ENCODE results near the gene WWC2. TPM values are rescaled to one million over a fixed set of nuclear protein-coding genes. Genes with fewer than 3 reads are reported as not detected.

Gene WWC2
- total and polyA plus RNA-seq, 2 experiments from 2014 or later = 50.5 to 74.2 TPM

DNA sequence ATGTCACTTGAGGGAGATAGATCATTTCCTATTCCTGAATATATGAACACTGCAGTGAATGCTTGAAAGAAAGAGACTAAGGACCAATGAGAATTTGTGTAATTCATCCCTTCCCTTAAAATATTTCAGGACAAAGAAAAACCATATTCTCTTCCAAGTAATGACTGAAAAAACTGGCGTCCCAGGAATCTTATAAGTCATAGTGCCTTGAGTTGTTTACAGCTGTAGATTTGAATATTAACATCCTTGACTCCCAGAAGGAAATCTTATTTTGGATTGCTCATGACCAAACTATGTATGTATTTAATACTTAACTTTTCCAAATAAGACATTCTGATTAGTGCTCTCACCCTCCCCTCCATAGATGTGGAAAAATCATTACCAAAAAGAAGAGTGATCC lies 165.6 kb downstream of the WWC2 start:
- ATAC-seq (no peak), DNase-seq (ENCODE audit: low spot score) (no peak)
- Histone ChIP-seq H3K4me3 (no peak overlapping the region), H3K79me2 (replicated peaks; ENCODE audit: insufficient read depth) (peaks cover 4% of the 10 kb centered on the region; the same call in 1 of the 2 replicates), H3K27me3 (ENCODE audit: insufficient read depth) (no peaks in the 10 kb centered on the region), H2AFZ (no peak overlapping the region), H3K4me1 (ENCODE audit: insufficient read depth) (0 out of 2 replicates have a peak, but pooled peaks cover 11% of the 10 kb centered on the region), H4K20me1 (replicated peaks; ENCODE audit: insufficient read depth) (no peaks in the 10 kb centered on the region), H3K4me2 (no peak overlapping the region), H3K36me3 (ENCODE audit: insufficient read depth) (peaks cover 59% of the 10 kb centered on the region; the same call in 1 of the 2 replicates), H3F3A (replicated peaks; ENCODE audit: low read depth) (no peaks in the 10 kb centered on the region), H3K9me2 (ENCODE audit: insufficient read depth) (no peaks in the 10 kb centered on the region), H3K27ac (ENCODE audit: low read depth) (no peak overlapping the region)
- Mint-ChIP-seq H3K27ac (peak overlapping the region; percentile 80; the same call in 1 of the 2 replicates), H3K36me3 (ENCODE audit: low read depth) (peaks cover 82% of the 10 kb centered on the region), H3K9me3 (no peaks in the 10 kb centered on the region), H3K4me1 (peaks cover 24% of the 10 kb centered on the region), H3K4me3 (no peak overlapping the region), H3K27me3 (ENCODE audit: insufficient read depth, low read depth, poor library complexity) (peaks cover 2% of the 10 kb centered on the region)
- TF ChIP-seq JUNB (IDR thresholded peaks at IDR 0.05; ENCODE audit: unreplicated experiment) (no peak), EZH2phosphoT487 (IDR thresholded peaks at IDR 0.05; ENCODE audit: unreplicated experiment) (no peak), ZNF331 (CRISPR knock-in tag; IDR thresholded peaks at IDR 0.05; ENCODE audit: low read depth) (no peak), STAT1 (IDR thresholded peaks at IDR 0.05; ENCODE audit: unreplicated experiment) (no peak), ZNF114 (CRISPR knock-in tag; IDR thresholded peaks at IDR 0.05) (no peak), EZH2 (IDR thresholded peaks at IDR 0.05; ENCODE audit: low read depth, unreplicated experiment) (no peak), NANOG (IDR thresholded peaks at IDR 0.05; ENCODE audit: borderline replicate concordance) (no peak), CREB1 (CRISPR knock-in tag; IDR thresholded peaks at IDR 0.05; ENCODE audit: low read depth) (no peak), POLR2AphosphoS5 (IDR thresholded peaks at IDR 0.05; ENCODE audit: low read depth) (no peak)
- TF ChIP-seq, protein P1, sequence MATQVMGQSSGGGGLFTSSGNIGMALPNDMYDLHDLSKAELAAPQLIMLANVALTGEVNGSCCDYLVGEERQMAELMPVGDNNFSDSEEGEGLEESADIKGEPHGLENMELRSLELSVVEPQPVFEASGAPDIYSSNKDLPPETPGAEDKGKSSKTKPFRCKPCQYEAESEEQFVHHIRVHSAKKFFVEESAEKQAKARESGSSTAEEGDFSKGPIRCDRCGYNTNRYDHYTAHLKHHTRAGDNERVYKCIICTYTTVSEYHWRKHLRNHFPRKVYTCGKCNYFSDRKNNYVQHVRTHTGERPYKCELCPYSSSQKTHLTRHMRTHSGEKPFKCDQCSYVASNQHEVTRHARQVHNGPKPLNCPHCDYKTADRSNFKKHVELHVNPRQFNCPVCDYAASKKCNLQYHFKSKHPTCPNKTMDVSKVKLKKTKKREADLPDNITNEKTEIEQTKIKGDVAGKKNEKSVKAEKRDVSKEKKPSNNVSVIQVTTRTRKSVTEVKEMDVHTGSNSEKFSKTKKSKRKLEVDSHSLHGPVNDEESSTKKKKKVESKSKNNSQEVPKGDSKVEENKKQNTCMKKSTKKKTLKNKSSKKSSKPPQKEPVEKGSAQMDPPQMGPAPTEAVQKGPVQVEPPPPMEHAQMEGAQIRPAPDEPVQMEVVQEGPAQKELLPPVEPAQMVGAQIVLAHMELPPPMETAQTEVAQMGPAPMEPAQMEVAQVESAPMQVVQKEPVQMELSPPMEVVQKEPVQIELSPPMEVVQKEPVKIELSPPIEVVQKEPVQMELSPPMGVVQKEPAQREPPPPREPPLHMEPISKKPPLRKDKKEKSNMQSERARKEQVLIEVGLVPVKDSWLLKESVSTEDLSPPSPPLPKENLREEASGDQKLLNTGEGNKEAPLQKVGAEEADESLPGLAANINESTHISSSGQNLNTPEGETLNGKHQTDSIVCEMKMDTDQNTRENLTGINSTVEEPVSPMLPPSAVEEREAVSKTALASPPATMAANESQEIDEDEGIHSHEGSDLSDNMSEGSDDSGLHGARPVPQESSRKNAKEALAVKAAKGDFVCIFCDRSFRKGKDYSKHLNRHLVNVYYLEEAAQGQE (IDR thresholded peaks at IDR 0.05; ENCODE audit: unreplicated experiment) = no peak
- TF ChIP-seq, protein P2, sequence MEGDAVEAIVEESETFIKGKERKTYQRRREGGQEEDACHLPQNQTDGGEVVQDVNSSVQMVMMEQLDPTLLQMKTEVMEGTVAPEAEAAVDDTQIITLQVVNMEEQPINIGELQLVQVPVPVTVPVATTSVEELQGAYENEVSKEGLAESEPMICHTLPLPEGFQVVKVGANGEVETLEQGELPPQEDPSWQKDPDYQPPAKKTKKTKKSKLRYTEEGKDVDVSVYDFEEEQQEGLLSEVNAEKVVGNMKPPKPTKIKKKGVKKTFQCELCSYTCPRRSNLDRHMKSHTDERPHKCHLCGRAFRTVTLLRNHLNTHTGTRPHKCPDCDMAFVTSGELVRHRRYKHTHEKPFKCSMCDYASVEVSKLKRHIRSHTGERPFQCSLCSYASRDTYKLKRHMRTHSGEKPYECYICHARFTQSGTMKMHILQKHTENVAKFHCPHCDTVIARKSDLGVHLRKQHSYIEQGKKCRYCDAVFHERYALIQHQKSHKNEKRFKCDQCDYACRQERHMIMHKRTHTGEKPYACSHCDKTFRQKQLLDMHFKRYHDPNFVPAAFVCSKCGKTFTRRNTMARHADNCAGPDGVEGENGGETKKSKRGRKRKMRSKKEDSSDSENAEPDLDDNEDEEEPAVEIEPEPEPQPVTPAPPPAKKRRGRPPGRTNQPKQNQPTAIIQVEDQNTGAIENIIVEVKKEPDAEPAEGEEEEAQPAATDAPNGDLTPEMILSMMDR (conservative IDR thresholded peaks at IDR 0.05; ENCODE audit: low read depth in 2 of 2) = no peak
- TF ChIP-seq, protein P3, sequence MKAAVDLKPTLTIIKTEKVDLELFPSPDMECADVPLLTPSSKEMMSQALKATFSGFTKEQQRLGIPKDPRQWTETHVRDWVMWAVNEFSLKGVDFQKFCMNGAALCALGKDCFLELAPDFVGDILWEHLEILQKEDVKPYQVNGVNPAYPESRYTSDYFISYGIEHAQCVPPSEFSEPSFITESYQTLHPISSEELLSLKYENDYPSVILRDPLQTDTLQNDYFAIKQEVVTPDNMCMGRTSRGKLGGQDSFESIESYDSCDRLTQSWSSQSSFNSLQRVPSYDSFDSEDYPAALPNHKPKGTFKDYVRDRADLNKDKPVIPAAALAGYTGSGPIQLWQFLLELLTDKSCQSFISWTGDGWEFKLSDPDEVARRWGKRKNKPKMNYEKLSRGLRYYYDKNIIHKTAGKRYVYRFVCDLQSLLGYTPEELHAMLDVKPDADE (IDR thresholded peaks at IDR 0.05) = no peak
- TF ChIP-seq, protein P4, sequence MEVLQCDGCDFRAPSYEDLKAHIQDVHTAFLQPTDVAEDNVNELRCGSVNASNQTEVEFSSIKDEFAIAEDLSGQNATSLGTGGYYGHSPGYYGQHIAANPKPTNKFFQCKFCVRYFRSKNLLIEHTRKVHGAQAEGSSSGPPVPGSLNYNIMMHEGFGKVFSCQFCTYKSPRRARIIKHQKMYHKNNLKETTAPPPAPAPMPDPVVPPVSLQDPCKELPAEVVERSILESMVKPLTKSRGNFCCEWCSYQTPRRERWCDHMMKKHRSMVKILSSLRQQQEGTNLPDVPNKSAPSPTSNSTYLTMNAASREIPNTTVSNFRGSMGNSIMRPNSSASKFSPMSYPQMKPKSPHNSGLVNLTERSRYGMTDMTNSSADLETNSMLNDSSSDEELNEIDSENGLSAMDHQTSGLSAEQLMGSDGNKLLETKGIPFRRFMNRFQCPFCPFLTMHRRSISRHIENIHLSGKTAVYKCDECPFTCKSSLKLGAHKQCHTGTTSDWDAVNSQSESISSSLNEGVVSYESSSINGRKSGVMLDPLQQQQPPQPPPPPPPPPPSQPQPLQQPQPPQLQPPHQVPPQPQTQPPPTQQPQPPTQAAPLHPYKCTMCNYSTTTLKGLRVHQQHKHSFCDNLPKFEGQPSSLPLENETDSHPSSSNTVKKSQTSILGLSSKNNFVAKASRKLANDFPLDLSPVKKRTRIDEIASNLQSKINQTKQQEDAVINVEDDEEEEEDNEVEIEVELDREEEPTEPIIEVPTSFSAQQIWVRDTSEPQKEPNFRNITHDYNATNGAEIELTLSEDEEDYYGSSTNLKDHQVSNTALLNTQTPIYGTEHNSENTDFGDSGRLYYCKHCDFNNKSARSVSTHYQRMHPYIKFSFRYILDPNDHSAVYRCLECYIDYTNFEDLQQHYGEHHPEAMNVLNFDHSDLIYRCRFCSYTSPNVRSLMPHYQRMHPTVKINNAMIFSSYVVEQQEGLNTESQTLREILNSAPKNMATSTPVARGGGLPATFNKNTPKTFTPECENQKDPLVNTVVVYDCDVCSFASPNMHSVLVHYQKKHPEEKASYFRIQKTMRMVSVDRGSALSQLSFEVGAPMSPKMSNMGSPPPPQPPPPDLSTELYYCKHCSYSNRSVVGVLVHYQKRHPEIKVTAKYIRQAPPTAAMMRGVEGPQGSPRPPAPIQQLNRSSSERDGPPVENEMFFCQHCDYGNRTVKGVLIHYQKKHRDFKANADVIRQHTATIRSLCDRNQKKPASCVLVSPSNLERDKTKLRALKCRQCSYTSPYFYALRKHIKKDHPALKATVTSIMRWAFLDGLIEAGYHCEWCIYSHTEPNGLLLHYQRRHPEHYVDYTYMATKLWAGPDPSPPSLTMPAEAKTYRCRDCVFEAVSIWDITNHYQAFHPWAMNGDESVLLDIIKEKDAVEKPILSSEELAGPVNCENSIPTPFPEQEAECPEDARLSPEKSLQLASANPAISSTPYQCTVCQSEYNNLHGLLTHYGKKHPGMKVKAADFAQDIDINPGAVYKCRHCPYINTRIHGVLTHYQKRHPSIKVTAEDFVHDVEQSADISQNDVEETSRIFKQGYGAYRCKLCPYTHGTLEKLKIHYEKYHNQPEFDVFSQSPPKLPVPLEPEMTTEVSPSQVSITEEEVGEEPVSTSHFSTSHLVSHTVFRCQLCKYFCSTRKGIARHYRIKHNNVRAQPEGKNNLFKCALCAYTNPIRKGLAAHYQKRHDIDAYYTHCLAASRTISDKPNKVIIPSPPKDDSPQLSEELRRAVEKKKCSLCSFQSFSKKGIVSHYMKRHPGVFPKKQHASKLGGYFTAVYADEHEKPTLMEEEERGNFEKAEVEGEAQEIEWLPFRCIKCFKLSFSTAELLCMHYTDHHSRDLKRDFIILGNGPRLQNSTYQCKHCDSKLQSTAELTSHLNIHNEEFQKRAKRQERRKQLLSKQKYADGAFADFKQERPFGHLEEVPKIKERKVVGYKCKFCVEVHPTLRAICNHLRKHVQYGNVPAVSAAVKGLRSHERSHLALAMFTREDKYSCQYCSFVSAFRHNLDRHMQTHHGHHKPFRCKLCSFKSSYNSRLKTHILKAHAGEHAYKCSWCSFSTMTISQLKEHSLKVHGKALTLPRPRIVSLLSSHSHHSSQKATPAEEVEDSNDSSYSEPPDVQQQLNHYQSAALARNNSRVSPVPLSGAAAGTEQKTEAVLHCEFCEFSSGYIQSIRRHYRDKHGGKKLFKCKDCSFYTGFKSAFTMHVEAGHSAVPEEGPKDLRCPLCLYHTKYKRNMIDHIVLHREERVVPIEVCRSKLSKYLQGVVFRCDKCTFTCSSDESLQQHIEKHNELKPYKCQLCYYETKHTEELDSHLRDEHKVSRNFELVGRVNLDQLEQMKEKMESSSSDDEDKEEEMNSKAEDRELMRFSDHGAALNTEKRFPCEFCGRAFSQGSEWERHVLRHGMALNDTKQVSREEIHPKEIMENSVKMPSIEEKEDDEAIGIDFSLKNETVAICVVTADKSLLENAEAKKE (CRISPR knock-in tag; IDR thresholded peaks at IDR 0.05) = no peak
